ENCODE measurements around the gene KLHL2. TPM values are rescaled to one million over a fixed set of nuclear protein-coding genes. Genes with fewer than 3 reads are reported as not detected.
A peak's percentile ranks its signal among the peaks of the same experiment; 100 is the strongest.

The KLHL2 gene
- total and polyA plus RNA-seq, 2 of the 13 experiments (the other 11 are each of a cell fraction or from before 2014, with no cell fraction given) = 9.2 to 17.6 TPM

DNA sequence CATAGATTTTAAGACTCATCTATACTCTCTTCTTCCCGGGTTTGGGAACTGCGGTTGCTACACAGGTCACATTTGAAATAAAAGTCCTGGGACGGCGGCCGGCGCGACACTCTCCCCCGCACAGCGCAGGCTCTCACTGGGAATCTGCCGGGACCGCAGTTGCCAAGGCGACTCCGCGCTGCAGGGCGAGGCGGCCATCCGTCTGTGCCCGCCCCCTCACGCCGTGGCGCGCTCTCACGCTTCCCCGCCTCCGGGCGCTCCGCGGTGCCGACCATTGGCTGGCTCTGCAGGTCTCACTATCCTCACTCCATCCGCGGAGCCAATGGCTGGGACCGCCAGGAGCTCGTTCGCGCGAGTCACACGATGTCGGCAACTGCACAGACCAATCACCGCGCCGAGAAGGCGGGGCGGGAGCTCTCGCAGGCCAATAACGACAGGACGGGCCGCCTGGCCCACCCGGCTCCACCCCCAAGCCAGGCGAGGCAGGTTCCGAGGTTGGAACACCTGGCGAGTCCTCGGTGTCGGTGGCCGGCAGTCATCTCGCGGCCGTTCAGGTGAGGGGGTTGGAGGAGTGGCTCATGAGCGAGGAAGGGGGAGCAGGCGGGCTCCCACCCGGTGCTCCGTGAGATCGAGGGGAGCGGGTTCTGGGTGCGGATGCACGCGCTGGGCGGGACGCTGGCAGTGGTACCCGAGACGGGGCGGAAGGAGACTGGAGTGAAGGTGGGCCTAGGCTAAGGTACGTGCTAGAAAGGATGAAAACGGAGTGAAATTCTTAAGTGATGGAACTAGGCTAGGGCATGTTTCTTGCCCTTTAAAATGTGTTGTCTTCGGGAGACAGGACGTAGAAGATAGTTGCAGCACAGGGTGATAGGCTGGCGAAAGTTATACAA lies 120.1 kb downstream of the KLHL2 start, which contains the start of gene MSMO1 (continued):
- TF ChIP-seq AGO1 (IDR thresholded peaks at IDR 0.05; ENCODE audit: low read depth, low read length, poor library complexity, severe bottlenecking) (peak; percentile 100), NONO (IDR thresholded peaks at IDR 0.05) (no peak), NONO (CRISPR knock-in tag; conservative IDR thresholded peaks at IDR 0.05) (peak; percentile 93), ELF4 (CRISPR knock-in tag; IDR thresholded peaks at IDR 0.05; ENCODE audit: borderline replicate concordance) (no peak), CEBPB (IDR thresholded peaks at IDR 0.05; ENCODE audit: borderline replicate concordance, low read depth, low read length) (no peak), ZNF121 (CRISPR knock-in tag; IDR thresholded peaks at IDR 0.05) (no peak), ZNF431 (CRISPR knock-in tag; IDR thresholded peaks at IDR 0.05; ENCODE audit: borderline replicate concordance, low read depth) (peak; percentile 30; the same call in 1 of the 2 replicates), SP5 (CRISPR knock-in tag; IDR thresholded peaks at IDR 0.05; ENCODE audit: borderline replicate concordance, low read depth) (peak; percentile 93), RFX3 (CRISPR knock-in tag; IDR thresholded peaks at IDR 0.05) (peak; percentile 93), ZNF24 (IDR thresholded peaks at IDR 0.05) (no peak), JUND (CRISPR knock-in tag; IDR thresholded peaks at IDR 0.05) (no peak), ATF7-NPFF (CRISPR knock-in tag; IDR thresholded peaks at IDR 0.05; ENCODE audit: low read depth) (peak; percentile 64; the same call in 1 of the 2 replicates), ARNTL (CRISPR knock-in tag; IDR thresholded peaks at IDR 0.05) (peak; percentile 63; the same call in 1 of the 2 replicates), ATAD3A (CRISPR knock-in tag; IDR thresholded peaks at IDR 0.05) (no peak)
- TF ChIP-seq, protein P1, sequence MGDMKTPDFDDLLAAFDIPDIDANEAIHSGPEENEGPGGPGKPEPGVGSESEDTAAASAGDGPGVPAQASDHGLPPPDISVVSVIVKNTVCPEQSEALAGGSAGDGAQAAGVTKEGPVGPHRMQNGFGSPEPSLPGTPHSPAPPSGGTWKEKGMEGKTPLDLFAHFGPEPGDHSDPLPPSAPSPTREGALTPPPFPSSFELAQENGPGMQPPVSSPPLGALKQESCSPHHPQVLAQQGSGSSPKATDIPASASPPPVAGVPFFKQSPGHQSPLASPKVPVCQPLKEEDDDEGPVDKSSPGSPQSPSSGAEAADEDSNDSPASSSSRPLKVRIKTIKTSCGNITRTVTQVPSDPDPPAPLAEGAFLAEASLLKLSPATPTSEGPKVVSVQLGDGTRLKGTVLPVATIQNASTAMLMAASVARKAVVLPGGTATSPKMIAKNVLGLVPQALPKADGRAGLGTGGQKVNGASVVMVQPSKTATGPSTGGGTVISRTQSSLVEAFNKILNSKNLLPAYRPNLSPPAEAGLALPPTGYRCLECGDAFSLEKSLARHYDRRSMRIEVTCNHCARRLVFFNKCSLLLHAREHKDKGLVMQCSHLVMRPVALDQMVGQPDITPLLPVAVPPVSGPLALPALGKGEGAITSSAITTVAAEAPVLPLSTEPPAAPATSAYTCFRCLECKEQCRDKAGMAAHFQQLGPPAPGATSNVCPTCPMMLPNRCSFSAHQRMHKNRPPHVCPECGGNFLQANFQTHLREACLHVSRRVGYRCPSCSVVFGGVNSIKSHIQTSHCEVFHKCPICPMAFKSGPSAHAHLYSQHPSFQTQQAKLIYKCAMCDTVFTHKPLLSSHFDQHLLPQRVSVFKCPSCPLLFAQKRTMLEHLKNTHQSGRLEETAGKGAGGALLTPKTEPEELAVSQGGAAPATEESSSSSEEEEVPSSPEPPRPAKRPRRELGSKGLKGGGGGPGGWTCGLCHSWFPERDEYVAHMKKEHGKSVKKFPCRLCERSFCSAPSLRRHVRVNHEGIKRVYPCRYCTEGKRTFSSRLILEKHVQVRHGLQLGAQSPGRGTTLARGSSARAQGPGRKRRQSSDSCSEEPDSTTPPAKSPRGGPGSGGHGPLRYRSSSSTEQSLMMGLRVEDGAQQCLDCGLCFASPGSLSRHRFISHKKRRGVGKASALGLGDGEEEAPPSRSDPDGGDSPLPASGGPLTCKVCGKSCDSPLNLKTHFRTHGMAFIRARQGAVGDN (CRISPR knock-in tag; IDR thresholded peaks at IDR 0.05) = peak; percentile 90
- TF ChIP-seq, protein P2, sequence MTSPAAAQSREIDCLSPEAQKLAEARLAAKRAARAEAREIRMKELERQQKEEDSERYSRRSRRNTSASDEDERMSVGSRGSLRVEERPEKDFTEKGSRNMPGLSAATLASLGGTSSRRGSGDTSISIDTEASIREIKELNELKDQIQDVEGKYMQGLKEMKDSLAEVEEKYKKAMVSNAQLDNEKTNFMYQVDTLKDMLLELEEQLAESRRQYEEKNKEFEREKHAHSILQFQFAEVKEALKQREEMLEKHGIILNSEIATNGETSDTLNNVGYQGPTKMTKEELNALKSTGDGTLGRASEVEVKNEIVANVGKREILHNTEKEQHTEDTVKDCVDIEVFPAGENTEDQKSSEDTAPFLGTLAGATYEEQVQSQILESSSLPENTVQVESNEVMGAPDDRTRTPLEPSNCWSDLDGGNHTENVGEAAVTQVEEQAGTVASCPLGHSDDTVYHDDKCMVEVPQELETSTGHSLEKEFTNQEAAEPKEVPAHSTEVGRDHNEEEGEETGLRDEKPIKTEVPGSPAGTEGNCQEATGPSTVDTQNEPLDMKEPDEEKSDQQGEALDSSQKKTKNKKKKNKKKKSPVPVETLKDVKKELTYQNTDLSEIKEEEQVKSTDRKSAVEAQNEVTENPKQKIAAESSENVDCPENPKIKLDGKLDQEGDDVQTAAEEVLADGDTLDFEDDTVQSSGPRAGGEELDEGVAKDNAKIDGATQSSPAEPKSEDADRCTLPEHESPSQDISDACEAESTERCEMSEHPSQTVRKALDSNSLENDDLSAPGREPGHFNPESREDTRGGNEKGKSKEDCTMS (CRISPR knock-in tag; conservative IDR thresholded peaks at IDR 0.05) = peak; percentile 78; the same call in 1 of the 2 replicates
- TF ChIP-seq, protein P3, sequence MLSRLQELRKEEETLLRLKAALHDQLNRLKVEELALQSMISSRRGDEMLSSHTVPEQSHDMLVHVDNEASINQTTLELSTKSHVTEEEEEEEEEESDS (CRISPR knock-in tag; IDR thresholded peaks at IDR 0.05; ENCODE audit: borderline replicate concordance) = no peak
- TF ChIP-seq, protein P4, sequence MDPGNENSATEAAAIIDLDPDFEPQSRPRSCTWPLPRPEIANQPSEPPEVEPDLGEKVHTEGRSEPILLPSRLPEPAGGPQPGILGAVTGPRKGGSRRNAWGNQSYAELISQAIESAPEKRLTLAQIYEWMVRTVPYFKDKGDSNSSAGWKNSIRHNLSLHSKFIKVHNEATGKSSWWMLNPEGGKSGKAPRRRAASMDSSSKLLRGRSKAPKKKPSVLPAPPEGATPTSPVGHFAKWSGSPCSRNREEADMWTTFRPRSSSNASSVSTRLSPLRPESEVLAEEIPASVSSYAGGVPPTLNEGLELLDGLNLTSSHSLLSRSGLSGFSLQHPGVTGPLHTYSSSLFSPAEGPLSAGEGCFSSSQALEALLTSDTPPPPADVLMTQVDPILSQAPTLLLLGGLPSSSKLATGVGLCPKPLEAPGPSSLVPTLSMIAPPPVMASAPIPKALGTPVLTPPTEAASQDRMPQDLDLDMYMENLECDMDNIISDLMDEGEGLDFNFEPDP (CRISPR knock-in tag; conservative IDR thresholded peaks at IDR 0.05) = no peak
- TF ChIP-seq, protein P5, sequence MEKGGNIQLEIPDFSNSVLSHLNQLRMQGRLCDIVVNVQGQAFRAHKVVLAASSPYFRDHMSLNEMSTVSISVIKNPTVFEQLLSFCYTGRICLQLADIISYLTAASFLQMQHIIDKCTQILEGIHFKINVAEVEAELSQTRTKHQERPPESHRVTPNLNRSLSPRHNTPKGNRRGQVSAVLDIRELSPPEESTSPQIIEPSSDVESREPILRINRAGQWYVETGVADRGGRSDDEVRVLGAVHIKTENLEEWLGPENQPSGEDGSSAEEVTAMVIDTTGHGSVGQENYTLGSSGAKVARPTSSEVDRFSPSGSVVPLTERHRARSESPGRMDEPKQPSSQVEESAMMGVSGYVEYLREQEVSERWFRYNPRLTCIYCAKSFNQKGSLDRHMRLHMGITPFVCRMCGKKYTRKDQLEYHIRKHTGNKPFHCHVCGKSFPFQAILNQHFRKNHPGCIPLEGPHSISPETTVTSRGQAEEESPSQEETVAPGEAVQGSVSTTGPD (CRISPR knock-in tag; IDR thresholded peaks at IDR 0.05) = no peak
